HG02763 (cell line): ENCODE results near the gene KCTD16.

Experiments
- ATAC-seq: cut with Tn5 transposase; IDR thresholded peaks from one replicate; pipeline ENCODE4 v1.9.1; 2021; ENCODE audit warnings: mild to moderate bottlenecking, moderate library complexity; ENCODE audit not compliant: unreplicated experiment

The KCTD16 gene

DNA sequence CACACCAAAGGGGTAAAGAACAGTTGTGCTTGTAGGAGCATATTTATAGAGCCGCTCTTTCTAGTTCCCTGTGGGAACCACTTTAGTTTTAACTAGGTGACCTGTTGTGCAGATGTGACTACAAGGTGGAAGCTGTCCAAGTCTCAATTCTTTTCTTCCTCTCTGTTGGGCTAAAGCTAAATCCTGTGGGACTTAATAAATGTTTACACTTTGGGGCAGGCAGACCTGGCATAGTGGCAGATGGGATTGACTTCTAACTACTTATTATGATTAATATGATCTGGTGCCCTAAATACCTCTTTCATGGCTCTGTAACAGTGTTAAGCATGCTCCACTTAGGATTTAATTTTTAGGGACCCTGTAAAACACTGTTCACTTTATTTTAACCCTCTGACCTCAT, 265.3 kb downstream of the KCTD16 start:
- no peak for ATAC-seq

DNA sequence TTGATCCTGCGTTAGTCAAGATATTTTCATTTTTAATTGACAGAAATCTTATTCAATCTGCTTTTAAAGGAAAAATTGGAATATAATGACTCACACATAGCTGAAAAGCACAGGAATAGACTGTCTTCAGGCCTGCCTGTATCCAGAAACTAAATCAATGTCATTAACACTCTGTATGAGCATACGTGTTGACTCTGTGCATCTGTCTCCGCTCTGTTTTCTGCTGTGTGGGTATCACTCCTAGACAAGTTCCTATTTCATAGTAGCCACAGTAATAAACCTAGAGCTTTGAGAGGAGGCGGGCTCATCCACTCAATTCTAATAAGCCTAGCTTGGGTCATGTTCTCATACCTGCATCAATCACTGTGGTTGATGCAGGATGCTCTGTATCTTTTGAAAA, 267.6 kb downstream of the KCTD16 start:
- no peak for ATAC-seq

DNA sequence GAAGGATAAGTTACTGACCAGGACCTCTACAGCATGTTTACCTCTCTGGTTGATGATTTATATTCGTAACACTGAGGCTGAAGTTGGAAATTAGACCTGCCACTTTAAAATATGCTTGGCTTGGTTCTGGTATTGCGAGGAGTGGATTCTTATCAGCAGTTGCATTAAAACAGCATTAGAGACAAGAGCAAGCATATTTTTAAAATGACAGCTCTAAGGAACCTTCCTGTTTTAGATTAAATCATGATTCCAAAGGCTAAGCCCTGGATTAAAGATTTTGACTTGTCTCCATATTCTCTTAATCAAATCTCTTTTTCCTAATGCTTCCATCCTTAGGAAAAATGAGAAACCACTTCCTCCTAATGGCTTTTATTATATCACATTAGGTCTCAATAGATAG, 277.8 kb downstream of the KCTD16 start:
- ATAC-seq: no peak

DNA sequence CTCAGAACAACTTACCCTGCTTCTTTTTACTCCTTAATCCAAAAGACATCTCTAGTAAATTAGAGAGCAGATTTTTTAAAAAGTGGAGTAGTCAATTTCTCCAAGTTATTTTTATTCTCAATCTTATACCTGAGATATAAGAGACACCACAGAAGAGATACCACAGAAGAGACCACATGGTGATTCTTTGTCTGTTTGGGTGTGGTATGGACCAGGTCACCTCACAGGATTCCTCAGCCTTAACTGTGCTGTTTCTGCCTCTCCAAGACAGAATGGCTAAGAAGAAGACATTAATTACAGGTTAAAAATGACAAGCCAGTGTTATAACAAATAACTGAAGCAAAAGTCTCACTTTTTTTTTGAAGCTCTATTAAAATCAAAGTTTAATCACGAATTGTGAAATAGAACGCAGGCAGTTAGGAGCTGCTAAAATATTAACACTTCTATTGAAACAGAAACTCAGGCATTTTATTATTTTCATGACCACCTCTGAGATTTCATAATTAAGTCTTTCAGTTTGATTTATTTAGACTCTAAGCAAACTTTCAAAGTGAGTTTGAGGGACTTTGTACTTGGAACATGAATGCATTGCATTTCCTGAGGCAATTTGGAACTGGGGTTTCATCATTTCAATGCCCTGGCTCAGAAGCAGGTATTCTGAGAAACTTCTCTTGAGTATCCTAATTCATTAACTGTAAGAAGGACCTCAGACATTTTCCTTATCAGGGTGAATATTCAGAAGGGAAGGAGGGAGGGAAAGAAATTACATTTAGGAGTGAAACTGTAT, 280.7 kb downstream of the KCTD16 start:
- no peak for ATAC-seq

DNA sequence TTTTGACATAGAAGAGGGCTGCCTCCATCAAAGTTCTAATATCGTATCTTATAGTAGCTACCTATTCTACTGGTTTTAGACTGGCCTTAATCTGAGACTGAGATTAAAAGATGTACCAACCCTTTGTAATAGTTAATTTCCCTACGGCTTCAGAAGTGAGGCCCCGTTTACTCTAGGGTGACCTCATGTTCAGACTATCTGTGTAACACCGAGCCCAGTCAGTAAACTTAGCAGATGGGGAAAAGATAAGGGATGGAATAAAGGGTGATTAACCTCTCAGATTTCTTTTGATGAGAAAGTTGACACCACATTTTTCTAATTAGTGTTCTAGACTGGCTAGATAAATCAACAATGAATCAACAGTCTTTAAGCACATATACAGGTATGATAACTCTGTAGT, 283.1 kb downstream of the KCTD16 start:
- no peak for ATAC-seq

DNA sequence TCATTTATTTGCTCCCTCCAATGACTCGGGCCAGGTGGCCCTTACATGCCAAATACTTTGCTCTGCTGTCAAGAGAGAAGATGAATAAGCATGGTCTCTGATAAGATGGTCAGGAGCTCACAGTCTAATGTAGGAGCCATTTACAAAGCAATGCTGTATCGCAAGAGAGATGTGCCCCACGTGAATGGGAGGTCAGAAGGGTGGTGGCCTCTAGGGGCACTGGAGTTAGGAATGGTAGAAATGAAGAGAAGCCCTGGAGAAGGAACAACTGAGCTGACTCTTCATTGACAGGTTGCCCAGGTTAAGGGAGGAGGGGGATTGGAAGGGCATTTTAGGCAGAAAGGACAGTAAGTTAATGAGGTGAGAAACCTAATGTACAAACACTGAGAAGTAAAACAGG, 286.5 kb downstream of the KCTD16 start:
- no peak for ATAC-seq

DNA sequence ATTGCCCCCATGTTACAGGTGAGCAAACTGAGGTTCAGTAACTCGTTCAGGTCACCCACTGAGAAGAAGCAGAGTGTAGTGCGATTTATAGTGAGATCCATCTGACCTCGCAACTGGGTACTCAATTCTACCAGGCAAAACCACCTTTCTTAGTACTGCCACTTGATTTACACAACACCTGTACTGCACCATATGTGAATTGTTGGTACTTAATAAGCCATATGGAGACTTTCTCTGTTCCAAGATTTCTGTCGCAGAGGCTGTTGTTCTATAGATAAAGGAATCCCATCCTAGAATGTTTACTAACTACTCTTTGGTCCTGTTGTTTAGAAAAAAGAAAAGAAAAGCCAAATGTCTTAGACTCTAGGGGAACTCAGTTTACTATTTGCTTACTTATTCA, 287.5 kb downstream of the KCTD16 start:
- ATAC-seq: no peak

DNA sequence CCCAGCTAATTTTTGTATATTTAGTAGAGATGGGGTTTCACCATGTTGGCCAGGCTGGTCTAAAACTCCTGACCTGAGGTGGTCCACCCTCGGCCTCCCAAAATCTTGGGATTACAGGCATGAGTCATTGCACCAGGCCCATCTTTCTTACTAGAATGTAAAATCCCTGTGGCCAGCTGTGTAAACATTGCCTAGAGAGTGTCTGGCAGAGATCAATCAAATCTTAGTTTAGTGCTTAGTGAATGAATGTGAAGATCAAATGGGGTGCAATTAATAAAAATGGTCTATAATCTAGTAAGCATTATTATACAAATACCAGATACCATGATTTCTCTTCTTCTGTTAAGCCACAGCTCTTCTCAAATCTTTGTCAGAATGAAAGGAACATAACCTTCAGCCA, 289.9 kb downstream of the KCTD16 start:
- no peak for ATAC-seq

DNA sequence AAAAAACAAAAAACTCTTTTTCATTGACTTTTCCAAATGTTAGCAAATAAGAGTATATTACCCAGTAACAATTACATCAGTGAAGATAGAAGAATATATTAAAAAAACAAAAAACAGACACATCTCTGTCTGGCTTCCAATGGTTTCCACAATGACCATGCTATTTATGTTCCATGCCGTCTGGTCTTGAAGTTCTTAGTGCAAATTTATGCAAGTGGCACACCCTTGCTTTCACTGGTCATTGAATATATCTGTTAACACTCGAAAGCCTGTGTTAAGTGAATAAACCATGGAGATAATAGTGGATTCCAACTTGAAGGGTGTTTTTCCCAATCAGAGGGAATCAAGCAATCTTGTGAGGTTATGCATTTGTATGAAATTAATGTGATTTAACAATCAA, 291.9 kb downstream of the KCTD16 start:
- no peak for ATAC-seq

DNA sequence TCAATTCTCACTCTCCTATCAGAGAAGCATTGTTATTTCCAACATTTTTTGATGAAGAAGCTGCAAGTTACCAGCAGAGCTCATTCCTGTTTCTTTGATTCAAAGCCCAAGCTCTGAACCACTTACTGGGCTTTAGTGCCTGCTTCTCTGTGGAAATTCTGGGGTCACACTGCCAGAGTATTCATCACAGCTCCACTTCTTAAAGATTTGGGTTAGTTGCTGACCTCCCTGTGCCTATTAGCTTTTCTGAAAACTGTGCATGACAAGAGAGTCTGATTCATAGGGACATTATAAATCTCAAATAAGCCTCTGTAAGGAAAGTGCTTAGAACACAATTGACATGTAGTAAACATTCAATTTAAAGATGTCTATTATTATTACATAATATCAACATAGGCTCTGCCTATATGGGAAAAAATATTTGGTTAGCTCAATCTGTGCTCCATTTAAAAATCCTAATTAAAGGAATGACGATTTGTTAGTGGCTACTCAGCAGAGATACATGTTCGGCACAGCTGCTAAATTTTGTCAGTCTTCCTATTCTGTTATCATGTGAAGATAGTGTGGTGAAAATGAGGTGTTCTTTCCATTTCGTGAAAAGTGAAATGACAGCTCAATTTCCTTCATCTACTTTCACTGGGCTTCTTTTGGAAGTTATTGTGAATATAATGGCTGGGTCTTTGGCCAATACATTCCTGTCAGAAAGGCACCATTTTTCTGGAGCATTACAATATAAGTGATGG, 293.0 kb downstream of the KCTD16 start:
- ATAC-seq: no peak

DNA sequence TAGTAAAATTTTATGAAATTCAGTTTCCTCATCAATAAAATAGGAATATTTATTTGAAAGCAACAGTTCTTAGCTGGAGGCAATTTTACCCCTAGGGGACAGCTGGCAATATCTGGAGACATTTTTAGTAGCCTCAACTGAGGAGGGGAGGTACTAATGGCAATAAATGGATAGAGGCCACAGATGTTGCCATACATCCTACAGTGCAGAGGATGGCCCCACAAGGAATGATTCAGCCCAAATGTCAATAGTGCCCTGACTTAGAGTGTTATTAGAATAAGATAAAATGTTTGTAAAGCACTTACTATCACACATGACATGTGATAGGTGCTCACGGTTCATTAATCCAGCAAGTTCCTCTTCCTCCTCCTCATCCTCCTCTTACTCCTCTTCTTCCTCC, 293.6 kb downstream of the KCTD16 start:
- no peak for ATAC-seq

DNA sequence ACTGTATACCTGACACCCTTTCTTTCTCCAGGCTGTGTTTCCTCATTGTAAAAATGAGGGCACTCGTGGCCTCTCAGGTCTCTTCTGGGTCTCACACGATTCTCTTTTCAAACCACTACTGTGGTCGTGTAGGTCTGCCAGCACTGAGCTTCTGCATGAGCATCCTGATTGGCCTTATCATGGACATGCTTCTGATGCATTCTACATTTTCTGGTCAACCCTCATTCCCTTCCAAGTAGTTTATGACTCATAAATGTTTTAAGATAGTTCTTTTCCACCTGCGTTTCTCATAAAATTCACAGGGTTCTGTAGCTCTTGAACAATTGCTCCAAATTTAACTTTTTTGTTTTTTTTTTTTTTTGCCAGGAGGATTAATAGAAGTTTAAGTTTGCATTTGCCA, 294.8 kb downstream of the KCTD16 start:
- no peak for ATAC-seq

DNA sequence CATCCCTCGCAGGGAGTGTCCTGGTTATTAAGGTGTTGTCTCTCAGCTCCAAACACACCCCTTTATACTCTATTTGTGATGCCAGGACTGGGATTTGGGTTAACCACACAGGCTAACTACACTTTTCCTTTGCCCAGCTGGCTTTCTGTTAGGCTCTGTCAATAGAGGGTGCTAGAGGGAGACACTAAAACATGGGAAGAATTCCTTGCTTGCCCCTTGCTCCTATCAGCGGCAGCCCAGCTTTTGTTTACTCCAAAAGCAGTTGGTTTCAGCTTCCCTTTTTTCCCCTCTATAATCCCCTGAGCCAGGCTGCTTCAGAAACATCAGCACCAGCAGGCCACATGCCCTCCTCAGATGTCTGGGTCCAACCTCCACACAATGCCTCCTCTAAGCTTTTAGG, 297.1 kb downstream of the KCTD16 start:
- ATAC-seq: no peak

DNA sequence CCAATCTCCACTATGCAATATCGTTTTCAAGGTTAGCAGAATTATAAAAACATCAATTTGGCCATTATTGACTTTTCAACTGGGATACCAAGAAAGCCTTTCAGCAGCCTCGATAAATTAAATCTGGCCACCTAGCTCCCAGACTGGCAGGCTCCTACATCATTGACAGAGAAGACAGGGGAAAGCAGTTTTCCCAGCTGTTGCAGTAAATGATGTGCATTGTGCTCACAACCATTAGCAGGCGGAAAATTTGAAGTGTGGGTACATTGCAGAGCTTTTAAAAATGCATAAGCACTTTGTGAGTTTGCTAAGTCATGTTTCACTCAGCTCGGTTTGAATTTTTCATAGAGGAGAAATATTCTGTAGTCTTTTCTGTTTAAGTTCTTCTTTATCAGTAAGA, 297.9 kb downstream of the KCTD16 start:
- ATAC-seq: no peak

DNA sequence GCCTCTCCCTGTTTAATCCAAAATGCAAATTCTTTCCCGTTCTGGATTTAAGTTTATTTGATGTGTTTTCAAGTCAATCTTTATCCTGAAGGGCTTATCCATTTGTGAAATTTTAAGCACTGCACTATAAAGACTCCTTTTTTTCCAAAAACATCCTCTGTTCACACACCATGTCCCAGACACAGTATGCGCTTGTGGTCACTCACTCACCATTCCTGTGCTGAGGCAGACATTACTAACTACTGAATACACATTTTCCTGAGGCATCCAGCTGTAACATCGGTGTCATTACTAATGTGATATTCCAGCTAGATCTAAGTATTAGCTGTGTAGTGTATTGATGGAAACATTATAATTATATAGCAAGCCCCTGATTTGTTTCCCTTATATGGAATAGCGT, 298.4 kb downstream of the KCTD16 start:
- no peak for ATAC-seq

DNA sequence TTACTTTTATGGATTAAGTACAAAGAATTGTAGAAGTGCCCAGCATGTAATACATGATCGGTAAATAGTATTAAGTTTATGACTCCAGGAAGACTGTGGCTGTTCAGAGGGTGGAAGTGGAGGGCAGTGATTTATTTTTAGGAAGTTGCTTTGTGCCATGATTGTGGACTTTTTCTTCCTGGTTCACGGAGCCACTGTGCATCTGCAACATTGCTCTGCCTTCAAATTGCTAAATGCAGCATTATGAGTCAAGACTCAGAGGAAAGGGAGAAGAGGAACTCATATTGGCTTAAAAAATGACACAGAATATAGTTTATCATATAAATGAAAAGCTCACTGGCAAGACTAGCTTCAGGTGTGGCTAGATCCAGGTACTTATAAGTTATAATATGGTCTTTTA, 301.5 kb downstream of the KCTD16 start:
- no peak for ATAC-seq

DNA sequence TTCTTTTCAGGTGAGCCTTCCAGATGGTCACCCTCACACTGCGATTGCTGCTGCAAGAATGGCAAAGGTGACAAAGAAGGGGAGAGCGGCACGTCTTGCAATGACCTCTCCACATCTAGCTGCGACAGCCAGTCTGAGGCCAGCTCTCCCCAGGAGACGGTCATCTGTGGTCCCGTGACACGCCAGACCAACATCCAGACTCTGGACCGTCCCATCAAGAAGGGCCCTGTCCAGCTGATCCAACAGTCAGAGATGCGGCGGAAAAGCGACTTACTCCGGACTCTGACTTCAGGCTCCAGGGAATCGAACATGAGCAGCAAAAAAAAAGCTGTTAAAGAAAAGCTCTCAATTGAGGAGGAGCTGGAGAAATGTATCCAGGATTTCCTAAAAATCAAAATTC, 303.0 kb downstream of the KCTD16 start:
- ATAC-seq: no peak

DNA sequence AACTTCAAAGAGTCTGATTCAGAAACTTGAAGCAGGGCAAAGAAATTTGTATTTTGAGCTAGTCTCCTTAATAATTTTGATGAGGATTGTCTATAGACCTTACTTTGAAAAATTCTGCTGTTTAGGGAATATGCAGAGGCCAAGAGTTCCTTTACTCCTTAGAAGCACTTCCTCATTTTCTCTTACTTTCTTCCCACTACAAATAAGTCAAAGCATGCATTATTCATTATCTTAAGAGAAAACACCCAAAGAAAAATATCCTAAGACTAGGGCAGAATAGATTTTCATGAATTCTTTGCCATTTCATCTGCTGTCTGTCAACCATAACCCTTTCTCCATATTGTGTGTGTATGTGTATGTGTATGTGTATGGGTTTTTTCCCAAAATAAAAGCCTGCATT, 307.9 kb downstream of the KCTD16 start:
- ATAC-seq: no peak

DNA sequence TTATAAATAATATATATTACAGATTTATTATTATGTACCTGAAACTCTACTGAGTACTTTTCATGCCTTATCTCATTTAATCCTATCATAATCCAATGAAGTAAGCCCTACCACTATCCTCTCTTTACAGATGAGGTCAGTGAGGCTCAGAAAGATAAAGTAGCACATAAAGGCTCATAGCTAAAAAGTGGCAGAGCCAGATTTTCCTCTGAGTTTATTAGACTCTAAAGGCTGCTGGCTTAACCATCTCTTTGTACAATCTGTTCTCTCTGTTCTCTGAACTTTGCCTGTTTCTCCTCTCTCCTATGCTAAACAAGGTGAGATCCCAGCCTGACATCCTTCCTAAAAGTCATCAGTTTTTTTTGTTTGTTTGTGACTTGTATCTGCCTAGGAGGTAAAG, 311.2 kb downstream of the KCTD16 start:
- no peak for ATAC-seq

DNA sequence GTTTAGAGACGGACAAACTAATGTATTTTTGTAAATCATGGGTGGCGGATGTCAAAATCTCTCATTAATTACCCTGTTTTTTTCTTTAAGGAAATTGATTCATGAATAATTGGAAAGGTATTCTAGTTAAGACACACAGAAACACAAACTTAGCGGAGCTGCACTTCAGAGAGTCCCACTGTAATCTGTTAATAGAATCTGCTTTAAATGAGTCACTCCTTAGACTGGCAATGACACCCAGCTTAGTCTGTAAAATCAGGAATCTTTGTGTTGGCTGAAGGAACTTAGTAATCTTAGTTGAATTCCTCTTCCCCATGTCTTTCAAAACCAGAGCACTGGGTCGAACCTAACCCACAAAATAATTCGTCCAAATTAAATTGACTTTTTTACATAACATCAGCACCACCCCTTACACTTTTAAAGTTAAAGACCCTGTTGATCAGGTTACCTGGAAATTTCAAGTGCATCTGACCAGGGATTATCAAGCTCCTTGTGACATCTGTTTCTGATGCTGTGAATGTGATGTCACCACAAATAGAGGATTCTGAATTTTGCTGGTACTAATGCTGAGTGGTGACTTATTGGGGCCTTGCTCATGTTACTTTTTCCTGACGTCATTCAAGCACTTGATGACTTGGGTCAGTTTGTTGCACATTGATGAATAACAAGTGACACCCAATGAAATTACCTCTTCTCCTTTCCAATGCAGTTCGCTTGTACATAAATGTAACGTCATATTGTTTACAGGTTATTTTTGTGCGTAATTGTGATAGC, 313.6 kb downstream of the KCTD16 start:
- no peak for ATAC-seq

DNA sequence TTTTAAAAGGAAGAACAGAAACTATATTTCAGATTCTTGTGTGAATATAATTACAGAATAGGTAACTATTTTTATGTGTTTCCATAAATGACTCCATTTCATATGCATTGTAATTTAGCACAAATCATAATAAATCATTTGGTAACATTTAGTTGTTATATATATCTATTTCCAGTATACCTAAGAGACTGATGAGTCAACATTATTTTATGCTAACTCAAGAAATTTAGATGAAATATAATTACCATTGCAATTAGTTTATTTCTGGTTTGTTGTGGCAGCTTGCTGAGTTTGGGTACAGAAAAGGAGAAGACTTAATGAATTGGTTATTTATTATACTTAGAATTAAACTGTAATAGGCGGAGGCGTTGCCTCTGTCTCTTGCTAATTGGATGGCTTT, 314.9 kb downstream of the KCTD16 start:
- no peak for ATAC-seq

DNA sequence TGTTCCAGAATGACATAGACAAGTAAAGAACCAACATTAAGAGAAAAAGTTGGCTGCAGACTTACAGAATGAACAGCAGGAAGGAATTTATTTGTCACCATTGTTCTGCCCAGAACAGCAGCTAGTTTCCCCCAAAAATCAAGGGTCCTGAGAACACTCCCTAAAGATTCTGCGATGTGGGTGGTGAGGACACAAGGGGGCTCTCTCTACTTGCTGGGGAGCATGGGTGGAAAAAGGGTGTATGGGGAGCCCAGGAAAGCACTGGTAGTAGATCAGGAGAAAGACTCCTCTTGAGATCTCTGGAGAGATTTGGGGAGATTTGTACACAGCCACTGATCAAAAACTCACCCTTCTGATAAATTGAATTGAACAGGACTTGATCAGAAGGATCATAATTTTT, 316.5 kb downstream of the KCTD16 start:
- ATAC-seq: no peak
